Retina (tissue), 1 donor: ENCODE results near the gene KCTD14.
A peak's percentile ranks its signal among the peaks of the same experiment; 100 is the strongest.
"Not testable (repeated sequence)": the region's sequence is repeated elsewhere in the genome, so short reads cannot be mapped to it uniquely, and the experiment has no call there.

Experiments
- DNase-seq: peaks from one replicate; pipeline ENCODE4 v3.0.0-alpha.2; 2016

The KCTD14 gene

DNA sequence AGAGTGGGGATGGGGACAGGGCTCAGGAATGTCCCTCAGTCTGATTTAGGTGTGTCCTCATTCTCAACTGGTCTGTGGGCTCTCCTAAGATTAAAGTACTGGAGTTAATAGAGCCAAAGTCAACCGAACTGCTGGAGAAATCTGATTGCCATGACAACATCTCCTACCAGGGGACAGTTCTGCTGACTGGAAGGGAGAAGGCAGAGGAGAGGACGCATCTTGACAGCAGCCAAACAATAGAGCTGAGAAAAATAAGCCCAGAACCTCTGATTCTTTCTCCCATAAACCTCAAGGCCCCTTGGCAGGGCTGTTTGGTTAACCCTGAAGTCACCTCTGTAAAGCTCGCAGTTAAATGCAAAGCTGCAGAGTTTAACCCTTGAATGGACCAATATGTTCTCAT lies 2.8 kb downstream of the KCTD14 start:
- DNase-seq = peak; percentile 34

DNA sequence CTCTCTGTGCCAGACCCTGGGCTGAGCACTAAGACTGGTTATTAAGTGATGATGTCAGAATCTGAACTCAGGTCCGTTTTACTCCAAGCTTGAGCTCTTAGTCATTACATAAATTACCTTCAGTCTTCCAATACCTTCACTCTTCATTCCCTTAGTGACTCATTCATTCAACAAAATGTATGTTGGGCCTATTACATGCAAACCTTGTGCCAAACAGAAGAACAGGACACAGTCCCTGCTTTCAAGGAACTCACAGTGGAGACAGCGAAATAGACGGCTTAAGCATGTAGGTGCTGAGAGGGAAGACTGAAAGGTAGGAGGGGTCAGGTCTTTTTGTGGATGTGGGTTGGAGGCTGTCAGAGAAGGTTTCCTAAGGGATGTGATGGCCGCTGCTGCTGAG lies 3.3 kb downstream of the KCTD14 start:
- no peak for DNase-seq

DNA sequence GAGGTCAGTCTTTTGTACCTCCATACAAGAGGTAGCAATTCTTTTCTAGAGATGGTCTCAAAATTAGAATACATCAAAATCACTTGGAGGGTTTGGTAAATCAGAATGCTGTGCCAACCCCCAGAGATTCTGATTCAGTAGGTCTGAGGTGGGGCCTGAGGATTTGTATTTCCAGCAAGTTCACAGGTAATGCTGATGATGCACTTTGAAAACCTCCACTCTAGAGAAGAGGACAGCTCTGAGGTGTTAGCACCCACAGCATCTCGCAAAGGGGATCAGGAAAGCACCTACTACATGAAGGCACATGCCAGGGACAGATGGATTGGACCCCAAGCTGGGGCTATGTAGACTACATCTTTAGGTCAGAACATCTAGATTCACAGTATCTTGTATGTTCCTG lies 7.2 kb downstream of the KCTD14 start:
- no peak for DNase-seq

DNA sequence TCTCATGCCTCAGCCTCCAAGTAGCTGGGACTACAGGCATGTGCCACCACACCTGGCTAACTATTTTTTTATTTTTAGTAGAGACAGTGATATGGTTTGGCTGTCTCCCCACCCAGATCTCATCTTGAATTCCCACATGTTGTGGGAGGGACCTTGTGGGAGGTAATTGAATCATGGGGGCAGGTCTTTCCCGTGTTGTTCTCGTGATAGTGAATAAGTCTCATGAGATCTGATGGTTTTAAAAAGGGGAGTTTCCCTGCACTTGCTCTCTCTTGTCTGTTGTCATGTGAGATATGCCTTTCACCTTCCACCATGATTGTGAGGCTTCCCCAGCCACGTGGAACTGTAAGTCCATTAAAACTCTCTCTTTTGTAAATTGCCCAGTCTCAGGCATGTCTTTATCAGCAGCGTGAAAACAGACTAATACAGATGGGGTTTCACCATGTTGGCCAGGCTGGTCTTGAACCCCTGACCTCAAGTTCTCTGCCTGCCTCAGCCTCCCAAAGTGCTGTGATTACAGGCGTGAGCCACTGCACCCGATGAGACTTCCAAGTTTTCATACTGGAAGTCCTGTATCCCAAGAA lies 8.0 kb downstream of the KCTD14 start:
- not testable (repeated sequence) for DNase-seq

DNA sequence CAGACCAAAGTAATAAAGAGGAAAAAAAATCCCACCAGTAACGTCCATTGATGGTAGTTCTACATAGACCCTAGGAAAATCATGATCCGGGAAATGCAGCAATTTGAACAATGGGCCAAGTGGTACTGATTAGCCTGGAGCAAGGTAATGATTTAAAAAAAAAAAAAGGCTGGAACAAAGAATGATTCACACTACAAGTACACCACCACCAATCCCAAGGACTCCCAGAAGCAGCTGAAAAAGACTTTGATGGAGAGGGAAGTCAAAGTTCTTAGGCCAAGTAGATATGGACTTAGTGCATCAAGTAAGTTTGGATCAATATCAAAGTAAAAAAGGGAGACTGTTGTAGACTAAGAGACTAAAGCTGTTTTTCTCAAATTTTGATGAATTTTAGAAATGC lies 11.8 kb downstream of the KCTD14 start:
- DNase-seq = no peak

DNA sequence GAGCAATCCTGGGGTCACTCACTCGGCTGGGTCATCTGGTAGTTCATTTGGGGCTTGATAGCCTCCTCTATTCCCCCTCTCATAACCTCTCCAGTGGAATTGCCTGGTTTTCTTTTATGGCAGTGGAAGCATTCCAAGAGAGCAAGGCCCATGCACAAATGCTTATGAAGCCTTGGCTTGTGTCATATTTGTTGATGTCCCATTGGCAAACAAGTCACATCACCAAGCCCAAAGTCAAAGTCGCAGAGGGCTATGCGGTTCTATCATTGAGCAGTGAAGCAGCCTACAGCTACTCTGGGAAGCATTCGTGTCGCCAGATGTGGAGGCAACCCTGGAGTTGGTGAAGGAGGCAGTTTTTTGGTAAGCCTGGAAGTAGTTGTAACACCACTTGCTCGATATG lies 12.3 kb downstream of the KCTD14 start:
- no peak for DNase-seq

DNA sequence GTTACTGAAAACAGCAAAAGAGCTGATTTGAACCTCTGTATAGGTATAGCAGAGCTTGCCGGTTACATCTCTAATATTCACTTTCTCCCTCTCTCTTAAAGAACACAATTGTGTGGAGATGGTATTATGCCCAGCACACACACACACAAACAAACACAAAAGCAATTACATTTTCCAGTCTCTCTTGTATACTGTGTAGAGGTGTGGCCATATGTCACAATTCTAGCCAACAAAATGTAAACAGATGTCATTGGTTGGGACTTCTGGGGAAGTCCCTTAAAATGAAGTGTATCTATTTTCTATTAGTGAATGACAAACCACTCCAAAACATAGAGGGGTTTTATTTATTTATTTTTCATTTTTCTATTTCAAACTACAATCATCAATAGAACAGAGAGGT lies 12.8 kb downstream of the KCTD14 start:
- DNase-seq = no peak

DNA sequence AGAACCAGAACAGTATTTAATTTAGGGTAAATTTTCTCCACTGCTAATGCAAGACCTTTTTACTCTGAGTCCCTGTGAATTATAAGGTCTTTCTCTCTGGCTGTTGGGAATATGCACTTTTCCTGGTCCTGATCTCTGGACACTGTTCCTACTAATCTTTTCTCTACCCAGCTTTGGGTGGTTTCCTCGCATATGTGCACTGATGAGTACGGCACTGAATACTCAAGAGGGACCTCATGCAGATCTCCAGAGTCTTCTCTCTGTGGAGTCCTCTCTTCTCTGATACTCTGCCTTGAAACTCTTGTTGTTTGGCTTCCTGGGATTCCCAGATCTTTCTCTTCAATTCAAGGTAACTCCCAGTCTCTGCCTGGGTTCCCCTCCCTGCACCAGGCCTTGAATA lies 14.0 kb downstream of the KCTD14 start:
- no peak for DNase-seq

DNA sequence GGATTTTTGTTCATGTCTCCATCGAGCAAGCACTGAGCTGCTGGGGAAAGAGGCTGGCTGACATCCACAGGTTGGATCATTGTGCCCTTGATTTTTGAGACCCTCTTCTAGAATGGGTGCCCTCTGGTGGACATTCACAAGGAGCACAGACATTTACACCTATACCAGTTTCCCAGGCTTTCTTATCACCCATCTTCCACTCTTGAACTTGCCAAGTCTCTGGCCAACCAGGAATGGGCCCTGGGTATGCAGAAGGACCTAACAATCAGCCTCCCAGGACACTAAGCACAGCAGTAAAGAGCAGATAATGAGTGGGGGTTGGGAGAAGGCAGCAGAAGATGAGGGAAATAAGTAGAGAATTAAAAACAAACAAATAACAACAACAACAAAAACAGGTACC lies 22.9 kb downstream of the KCTD14 start:
- DNase-seq = peak; percentile 44

DNA sequence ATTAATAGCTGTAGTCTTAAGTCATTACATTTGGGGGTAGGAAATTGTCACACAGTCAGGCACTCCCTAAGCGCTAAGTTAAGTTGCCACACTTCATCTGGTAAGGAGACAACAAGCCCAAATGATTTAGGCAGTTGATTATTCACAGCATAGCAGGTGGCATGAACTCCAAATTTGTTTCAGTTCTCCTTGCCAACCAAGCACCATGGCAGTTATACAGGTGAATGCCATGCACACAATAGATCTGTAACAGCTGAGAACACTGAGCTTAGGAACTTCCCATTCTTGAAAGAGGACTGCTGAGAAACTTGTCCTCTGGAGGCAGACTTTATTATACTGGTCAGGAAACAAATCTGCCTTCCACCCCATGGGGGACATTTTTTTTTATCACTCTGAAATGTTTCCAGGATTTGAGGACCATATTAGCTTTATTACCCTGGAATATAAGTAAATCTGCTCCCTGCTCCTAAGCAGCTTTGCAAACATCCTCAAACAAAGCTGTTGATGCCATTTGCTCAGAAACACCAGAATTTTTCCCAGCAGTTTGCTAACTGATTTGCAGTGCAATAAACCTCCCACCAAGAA lies 23.5 kb downstream of the KCTD14 start:
- no peak for DNase-seq

DNA sequence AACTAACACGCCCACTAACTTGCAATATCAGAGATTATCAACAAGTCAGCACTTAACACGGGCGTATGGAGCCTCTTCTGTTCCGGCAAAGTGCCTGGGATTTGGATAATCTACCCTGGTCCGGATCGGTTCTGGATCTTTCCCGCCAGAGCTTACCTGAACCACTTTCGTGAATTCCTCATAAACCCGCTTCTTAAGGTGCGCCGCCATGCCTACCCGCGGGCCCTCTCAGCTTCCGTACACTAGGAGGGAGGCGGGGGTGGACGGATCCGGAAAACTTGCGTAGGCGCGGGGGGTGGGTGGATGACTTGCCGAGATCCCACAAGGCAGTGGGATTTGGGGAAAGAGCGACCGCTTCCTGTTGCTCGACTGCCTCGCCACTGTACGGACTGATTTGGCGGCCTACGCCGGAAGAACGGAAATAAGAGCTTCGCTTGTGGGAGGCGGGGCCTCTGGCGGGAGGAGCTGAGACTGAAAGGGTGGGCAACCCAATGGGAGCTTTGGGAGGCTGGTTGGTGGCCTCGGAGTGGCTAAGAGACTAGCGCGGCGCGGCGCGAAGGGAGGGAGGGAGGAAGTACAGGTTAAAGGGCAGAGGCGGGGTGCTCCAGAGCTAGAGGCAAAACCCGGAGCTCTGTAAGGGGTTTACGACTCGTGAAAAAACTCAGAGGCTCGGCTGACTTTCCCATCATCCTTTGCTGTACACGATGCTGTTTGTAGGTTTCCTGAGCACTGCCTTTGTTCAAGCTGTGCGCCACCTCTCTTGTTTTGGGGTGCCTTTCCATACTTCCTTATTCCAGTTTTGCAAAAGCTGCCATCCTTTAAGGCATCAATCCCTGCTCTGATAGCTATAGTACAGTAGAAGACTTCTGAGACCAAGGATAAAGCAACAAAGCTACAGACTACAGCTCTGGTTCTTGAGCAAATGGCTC lies 28.4 kb downstream of the KCTD14 start, which contains the start of gene INTS4:
INTS4 (minus strand) TSS at position 235 of the 929 bp plus-strand sequence; CDS start at position 210, 25 bp downstream.
- peak; percentile 97 for DNase-seq

DNA sequence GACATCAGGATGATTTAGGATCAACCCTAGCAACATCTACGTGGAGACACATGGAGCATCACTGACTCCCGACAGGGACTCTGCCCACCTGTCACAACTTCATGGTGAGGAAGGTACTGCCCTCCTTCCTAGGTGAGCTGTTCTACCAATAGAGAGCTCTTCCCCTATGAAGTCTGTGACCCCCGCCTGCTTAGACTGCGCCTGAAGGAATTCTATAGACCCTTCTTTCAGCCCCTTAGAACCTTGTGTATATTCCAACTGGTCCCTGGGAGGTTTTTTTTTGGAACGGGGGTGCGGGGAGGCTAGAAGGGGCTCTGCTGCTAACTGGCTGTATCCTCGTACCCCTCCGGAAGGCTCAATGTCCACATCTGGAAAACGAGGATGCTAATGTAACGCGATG lies 29.2 kb downstream of the KCTD14 start:
- no peak for DNase-seq

DNA sequence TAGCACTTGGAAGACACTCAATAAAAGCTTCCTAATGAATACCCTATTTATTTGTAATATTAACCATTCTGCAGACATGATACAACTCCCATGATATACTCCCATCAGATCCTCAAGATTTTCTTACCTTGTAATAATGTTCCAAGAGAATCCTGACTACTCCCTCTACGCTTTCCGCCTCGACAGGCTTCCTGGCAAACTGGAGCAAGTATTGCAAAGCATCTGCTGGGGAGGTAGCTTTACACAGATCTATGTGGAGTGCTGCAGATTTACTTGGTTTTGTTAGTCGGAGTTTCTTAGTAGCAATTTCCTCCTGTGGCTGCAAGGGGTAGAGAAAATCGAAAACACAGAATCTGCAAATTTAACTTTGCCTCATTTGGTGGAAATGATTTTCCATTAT lies 32.1 kb downstream of the KCTD14 start:
- DNase-seq = no peak

DNA sequence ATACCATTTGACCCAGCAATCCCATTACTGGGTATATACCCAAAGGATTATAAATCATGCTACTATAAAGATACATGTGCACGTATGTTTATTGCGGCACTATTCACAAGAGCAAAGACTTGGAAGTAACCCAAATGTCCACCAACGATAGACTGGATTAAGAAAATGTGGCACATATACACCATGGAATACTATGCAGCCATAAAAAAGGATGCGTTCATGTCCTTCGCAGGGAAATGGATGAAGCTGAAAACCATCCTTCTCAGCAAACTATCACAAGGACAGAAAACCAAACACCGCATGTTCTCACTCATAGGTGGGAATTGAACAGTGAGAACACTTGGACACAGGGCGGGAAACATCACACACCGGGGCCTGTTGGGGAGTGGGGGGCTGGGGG lies 36.6 kb downstream of the KCTD14 start:
- DNase-seq = not testable (repeated sequence)

DNA sequence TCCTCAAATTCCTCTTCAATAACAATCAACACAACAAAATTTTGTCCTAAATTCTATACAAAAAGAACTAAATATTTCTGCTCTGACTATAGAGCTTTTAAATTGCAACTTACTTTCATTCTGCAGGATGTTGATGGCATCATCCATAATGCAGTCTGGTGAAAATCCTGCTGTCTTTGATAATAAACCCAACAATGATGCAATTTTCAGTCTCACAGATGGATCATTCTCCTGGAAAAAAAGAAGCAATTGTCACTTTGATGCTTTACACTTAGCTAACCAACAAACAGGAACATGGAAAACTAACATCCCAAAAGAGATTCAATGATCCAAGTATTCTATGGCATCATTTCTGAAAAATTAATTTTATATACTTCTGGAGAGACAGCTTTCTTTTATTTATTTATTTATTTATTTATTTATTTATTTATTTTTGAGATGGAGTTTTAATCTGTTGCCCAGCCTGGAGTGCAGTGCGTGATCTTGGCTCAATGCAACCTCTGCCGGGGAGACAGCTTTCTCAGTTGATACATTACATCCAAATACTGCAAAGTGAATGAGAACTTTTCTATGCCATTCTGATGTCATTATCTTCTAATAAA lies 41.6 kb downstream of the KCTD14 start:
- DNase-seq = no peak

DNA sequence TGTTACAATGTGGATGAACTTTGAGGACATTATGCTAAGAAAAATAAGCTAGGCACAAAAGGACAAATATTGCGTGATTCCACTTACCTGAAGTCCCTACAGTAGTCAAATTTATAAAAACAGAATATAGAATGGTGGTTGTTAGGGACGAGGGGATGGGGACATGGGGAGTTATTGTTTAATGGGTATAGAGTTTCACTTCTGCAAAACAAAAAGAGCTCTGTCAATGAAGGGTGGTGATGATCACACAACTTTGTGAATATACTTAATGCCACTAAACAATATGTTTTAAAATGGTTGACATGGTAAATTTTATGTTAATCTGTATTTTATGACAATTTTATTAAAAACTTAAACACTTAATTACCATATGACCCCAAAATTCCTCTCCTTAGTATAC lies 54.7 kb downstream of the KCTD14 start:
- no peak for DNase-seq

DNA sequence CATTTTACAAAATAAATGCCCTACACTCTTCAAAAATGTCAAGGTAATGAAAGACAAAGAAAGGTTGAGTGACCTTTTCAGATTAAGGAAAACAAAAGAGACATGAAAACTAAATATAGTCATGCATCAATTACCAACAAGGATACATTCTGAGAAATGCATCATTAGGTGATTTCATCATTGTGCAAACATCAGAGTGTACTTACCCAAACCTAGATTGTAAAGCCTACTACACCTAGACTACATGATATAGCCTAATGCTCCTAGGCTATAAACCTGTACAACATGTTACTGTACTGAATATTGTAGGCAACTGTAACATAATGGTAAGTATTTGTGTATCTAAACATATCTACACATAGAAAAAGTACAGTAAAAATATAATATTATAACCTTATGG lies 55.3 kb downstream of the KCTD14 start:
- DNase-seq = no peak

DNA sequence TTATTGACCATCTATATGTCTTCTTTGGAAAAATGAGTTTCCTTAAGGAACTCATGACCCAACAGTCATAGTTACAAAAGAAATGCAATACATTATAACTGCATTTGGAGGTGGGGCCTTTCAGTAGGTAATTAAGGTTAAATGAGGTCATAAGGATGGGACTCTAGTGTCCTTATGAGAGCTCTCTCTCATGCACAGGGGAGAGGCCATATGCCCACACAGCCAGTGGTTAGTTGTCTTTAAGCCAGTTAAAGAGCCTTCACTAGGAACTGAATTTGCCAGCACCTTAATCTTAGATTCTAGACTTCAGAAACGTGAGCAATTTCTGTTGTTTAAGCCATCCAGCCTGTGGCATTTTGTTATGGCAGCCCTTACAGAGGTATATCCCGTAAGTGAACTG lies 56.0 kb downstream of the KCTD14 start:
- DNase-seq = no peak

DNA sequence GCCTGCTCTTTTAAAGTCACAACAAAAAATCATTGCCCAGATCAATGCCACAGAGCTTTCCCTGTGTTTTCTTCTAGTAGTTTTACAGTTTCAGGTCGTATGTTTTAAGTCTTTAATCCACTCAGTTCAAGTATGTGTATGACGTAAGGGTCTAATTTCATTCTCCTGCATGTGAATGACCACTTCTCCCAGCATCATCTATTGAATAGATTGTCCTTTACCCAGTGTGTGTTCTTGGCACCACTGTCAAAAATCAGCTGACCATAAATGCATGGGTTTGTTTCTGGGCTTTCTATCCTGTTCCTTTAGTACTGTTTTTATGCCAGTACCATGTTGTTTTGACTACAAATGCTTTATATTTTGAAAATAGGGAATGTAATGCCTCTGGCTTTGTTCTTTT lies 56.7 kb downstream of the KCTD14 start:
- no peak for DNase-seq
